GM18511 (cell line): Measurements from ENCODE around the gene ZNF124.
"Not testable (repeated sequence)": the region's sequence is repeated elsewhere in the genome, so short reads cannot be mapped to it uniquely, and the experiment has no call there.

ENCODE experiments used
- ATAC-seq: cut with Tn5 transposase; IDR thresholded peaks from one replicate; pipeline ENCODE4 v1.9.1; 2021; ENCODE audit warnings: mild to moderate bottlenecking, moderate library complexity; ENCODE audit not compliant: unreplicated experiment

ZNF124 gene

DNA sequence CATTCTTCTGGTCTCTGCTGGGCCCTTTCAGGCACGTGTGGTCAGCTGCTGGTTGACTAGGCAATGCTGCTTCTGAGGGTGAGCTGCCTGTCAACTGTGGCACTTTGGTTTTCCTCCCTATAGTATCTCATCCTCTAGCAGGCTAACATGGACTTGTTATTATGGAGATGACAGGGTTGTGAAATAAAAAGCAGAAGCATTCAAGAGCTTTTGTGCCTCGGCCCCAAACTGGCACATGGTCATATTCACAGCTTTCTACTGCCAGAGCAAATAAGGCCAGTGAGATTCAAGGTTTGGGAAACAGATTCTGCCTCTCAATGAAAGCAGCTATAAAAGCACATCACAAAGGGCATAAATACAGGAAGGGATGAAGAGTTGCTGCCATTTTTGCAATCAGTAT is 1.6 kb upstream of the ZNF124 start:
- no peak for ATAC-seq

DNA sequence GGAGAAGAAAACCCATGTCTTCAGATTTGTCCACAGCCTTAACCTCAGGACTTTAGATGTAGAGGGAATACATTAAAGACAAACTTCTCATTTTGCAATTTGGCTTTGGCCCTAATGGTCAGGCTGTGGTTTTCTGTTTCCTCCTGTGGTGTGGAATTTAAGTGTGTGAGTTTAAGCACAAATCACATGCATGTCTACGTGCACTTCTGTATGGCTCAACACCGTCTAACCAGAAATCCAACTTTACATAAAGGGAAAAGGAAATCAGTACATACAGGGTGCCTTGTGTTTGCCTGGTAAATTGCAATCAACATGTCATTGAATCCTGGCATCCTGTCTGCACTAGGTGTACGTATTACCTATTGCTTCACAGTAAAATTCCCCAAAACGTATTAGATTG is 1.2 kb upstream of the ZNF124 start:
- ATAC-seq = no peak

DNA sequence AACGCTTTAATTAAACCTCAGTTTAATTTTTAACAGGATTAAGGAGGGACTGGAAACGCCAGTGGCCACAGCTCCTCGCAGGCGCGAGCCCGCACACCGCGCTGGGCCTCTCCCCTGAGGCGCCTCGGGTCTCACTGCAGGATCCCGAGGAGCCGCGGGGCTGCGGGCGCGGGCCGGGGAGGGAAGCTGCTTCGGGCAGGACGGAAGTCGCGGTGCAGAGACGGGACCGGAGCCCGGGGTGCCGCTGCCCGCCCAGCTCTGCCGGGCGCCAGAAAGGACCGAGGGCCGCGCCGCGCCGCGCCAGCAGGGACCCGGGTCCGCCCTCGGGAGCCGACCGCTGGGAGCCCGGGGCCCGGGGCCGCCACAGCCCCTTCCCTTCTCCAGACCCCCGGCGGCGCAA is 377 bp downstream of the ZNF124 start:
- ATAC-seq = peak; percentile 64

DNA sequence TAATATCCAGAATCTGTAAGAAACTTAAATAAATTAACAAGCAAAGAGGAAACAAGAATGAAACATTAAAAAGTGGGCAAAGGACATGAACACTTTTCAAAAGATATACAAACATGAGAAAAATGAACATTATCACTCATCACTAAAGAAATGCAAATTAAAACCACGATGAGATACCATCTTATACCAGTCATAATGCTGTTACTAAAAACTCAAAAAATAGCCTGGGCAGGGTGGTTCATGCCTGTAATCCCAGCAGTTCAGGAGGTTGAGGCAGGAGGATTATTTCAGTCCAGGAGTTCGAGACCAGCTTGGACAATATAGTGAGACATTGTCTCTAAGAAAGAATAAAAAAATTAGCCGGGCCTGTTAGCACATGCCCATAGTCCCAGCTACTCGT is 6.1 kb downstream of the ZNF124 start:
- ATAC-seq = no peak

DNA sequence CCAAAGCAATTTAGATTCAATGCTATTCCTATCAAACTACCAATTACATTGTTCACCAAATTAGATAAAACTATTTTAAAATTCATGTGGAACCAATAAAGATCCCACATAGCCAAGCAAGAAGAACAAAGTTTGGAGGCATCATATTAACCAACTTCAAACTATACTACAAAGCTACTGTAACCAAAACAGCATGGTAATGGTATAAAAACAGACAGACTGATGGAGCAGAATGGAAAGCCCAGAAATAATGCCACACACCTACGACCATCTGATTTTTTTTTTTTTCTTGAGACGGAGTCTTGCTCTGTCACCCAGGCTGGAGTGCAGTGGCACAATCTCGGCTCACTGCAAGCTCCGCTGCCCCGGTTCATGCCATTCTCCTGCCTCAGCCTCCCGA is 7.1 kb downstream of the ZNF124 start:
- ATAC-seq = no peak

DNA sequence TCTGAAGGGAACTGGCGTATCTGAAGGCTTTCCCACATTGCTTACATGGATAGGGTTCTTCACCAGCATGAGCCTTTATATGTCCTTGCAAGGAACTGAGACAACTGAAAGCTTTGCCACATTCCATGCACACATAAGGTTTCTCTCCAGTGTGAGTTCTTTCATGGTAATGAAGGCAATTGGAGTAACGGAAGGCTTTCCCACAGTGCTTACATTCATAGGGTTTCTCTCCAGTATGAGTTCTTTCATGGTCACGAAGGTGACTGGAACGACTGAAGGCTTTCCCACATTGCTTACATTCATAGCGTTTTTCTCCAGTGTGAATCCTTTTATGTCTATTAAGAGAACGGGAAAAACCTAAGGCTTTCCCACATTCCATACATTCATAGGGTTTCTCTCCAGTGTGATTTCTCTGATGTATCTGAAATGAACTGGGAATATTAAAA is 15.0 kb downstream of the ZNF124 start:
- no peak for ATAC-seq

DNA sequence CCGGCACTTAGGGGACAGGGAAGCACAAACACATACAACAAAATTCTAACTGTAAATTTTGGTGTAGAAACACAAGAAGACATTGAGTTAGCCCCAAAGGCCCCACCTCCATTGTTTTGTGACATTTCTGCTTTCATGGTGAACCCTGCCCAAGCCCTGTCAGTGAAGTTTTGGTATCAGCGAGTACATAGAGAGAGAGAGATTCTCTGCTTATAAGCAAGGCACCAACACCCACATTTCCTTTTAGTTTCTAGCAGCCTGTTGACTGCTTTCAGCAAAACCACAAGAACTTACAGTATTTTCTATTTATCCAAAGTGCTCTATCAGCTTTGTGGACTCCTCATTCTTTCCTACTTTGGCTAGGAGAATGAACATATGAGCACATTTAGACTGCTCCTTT is 24.0 kb downstream of the ZNF124 start:
- ATAC-seq = no peak

DNA sequence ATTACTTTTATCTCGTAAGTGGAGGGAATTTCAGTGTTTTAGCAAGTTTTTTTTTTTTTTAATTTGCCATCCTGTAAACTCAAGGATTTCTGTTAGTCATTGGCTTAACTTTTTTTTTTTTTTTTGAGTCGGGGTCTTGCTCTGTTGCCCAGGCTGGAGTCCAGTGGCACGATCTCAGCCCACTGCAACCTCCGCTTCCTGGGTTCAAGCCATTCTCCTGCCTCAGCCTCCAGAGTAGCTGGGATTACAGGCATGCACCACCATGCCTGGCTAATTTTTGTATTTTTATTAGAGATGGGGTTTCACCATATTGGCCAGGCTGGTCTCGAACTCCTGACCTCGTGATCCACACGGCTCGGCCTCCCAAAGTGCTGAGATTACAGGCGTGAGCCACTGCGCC is 24.7 kb downstream of the ZNF124 start:
- ATAC-seq = not testable (repeated sequence)

DNA sequence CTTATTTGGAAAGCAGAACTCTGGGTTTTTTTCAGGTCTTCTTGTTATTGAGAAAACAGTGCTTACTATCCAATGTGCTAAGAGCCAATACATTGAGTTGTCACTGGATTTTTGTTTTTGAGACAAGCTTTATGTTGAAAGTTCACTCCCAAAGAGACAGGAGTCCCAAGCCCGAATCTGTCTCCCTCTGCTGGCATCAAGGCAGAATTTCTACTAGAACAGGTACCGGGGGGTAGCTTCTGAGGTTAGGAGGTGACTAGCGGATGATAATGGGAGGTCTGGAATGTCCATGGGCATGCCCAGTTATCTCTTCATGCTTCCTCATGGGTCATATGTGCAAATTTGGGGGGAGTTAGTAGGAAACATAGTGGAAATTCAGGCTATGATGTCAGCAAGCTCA is 25.1 kb downstream of the ZNF124 start:
- ATAC-seq = no peak

DNA sequence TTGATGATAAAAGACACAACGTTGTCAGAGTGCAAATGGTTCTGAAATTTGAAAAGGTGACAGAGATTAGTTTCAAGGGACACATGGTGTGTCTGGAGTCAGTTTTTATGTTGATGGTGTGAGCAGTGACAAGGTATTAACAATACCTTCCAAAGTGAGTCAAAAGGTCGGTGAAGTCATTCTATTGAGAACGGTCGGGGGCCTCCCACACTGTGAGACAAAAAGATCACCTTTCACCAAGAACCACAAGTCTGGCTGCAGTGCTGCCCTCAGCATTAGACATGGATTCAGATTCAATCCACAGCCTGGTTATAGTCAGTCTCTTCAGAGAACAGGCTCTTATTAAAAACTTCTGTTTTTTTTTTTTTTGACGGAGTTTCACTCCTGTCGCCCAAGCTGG is 26.5 kb downstream of the ZNF124 start:
- ATAC-seq = no peak

DNA sequence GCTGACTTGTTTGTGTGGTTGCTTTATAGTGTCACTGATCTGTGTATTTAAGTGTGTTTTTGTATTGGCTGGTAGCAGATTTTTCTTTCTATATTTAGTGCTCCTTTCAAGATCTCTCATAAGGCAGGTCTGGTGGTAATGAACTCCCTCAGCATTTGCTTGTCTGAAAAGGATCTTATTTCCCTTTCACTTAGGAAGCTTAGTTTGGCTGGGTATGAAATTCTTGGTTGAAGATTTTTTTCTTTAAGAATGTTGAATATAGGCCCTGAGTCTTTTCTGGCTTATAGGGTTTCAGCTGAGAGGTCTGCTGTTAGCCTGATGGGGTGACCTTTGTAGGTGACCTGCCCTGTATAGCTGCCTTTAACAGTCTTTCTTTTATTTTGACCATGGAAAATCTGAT is 32.3 kb downstream of the ZNF124 start:
- ATAC-seq = not testable (repeated sequence)

DNA sequence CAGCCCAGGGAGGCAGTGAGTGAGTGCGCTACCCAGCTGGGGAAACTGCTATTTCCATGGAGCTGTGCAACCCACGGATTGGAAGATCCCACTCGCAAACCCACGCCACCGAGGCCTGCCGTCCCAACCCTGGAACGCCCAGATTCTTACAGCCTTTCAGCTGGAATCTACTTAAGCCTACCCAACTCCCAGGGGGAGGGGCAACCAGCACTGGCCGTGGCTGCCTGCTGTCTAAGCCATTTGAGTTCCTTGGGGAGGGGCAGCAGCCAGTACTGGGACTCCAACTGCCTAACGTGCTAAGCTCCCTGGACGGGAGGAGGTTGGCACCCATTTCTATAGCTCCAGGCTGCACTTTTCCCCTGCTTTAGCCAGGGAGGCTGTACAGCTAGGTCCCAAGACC is 40.6 kb downstream of the ZNF124 start:
- ATAC-seq = no peak

DNA sequence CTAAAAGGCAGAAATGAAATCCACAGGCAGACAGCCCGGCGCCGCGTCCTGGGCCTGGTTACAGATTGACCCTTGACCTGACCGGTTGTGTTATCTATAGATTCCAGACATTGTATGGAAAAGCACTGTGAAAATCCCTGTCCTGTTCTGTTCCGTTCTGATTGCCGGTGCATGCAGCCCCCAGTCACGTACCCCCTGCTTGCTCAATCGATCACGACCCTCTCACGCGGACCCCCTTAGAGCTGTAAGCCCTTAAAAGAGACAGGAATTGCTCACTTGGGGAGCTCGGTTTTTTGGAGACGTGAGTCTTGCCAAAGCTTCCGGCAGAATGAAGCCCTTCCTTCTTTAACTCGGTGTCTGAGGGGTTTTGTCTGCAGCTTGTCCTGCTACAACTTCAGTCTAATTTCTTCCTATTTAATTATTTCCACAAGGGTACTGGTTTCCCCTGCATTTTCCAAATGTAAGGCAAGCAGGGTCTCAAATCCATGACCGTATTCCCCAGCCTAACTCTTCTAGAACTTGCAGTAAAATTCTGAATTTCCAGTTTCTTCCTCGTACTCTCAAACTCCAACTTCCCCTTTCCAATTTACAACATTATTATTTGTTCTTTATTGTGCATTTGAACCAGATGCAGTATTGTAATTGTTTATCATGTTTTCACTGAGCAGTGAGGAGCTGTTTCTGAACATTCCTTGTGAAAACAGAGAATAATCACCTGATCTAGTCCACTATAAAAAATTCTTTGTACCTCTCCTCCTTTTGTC is 44.1 kb downstream of the ZNF124 start:
- ATAC-seq = not testable (repeated sequence)

DNA sequence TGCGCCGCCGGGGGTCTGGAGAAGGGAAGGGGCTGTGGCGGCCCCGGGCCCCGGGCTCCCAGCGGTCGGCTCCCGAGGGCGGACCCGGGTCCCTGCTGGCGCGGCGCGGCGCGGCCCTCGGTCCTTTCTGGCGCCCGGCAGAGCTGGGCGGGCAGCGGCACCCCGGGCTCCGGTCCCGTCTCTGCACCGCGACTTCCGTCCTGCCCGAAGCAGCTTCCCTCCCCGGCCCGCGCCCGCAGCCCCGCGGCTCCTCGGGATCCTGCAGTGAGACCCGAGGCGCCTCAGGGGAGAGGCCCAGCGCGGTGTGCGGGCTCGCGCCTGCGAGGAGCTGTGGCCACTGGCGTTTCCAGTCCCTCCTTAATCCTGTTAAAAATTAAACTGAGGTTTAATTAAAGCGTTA is 45.2 kb downstream of the ZNF124 start:
- peak; percentile 66 for ATAC-seq

DNA sequence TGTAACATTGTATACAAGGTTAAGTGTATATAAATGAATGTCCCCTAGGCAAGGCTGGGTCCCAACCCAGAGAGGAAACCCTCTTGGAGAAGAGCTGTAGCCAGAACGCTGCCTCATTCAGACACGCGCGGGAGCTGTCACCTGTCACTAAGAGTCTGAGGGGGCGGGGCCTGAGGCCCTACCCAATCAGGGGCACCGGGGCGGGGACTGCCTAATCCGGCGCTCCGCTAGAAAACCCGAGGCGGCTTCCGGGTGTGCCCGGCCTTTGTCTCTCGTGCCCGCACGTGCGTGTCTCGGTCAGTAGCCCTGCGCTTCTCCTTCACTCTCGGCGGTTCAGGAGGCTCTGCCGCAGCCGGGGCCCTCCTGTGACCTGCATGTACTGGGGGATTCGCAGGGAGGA is 45.7 kb downstream of the ZNF124 start:
- ATAC-seq = peak; percentile 98

DNA sequence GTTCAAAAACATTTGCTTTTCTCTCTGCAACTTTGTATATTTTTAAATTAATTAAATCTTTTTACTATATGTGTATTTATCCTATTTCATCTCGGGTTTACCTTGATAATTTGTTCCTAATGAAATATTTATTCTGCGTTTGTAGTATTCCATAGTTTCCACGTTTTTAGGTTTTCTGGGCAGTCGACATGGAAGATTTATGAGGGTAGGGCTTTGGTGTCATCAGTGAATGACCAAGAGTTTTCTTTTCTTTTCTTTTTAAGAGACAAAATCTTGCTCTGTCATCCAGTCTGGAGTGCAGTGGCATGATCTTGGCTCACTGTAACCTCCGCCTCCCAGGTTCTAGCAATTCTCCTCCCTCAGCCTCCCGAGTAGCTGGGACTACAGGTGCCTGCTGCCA is 50.4 kb downstream of the ZNF124 start:
- ATAC-seq = no peak

DNA sequence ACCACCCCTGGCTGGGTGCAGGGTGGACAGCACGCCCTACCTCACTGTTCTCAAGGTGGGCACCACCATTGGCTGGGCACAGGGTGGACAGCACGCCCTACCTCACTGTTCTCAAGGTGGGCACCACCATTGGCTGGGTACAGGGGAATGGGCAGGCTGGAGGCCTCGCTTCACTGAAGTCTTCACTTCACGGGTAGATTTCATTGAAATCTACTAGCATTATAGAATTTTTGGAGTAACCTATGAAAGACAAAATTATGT is 51.5 kb downstream of the ZNF124 start:
- not testable (repeated sequence) for ATAC-seq

DNA sequence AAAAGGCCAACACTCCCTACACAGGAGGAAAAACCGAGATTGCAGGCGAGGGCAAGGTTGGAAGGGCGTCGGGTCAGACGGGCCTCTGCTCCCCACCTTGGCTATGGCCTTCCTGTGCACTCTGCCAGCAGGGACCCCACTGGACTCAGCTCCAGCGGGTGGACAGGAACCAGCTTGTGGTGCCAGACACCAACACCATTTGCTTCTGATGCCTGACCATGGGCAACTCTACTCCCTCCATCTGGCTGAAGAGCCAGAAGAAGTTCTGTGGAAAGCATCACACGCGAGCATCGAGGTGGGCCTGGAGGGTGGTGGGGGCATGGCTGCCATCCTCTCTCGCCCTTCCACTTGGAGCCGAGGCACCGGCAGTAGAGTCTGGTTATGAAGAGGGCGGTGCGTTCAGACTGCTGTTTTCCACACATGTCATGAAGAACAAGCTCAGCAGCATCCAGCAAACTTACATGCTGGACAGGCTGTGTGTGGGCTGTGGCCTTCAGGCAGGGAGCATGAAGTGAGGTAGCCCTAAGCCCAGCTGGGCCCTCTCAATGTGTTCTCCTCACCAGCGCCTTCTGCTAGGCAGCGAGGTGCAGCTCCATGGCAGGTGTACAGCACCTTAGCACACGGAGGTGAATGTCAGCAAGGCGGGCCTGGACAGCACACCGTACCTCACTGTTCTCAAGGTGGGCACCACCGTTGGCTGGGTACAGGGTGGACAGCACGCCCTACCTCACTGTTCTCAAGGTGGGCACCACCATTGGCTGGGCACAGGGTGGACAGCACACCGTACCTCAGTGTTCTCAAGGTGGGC is 52.0 kb downstream of the ZNF124 start:
- ATAC-seq = no peak

DNA sequence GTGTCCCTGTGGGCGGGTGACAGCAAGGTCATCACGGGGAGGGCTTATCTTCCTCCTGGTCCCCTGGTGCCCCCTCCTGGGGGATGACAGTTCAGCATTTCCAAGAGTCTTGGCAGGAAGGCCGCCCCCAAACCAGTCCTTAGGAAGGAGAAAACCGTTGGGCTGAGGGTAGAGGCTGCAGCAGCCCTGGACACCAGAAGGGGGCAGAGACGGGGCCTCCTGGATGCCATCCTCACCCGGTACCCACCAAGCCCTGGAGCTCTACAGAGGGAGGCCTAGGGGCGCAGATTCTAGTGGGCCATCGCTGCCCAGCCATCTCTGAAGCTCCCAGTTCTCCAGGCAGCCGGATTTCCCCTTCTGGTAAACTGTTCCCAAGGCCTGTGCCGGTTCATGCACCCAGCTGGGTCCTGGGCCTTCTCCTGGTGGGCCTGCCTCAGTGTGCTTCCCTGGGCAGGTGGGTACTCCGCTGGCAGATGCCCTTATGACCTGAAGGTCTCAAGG is 52.8 kb downstream of the ZNF124 start:
- no peak for ATAC-seq

DNA sequence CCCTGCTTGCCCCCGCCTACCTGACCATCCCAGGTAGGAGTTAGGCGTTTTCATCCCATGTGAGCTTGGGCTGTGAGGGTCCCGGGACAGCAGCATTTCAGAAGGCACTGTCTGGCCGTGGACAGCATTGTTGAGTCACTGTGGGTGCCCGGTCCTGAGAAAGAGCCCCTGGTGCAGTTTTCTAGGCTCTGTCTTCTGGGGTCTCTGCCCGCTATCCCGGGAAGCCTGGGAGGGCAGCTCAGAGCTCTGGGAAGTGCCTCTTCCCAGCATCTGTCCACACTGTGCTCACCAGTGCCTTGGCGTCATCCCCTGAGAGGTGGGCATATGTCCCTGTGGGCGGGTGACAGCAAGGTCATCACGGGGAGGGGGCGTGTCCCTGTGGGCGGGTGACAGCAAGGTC is 56.3 kb downstream of the ZNF124 start:
- no peak for ATAC-seq

DNA sequence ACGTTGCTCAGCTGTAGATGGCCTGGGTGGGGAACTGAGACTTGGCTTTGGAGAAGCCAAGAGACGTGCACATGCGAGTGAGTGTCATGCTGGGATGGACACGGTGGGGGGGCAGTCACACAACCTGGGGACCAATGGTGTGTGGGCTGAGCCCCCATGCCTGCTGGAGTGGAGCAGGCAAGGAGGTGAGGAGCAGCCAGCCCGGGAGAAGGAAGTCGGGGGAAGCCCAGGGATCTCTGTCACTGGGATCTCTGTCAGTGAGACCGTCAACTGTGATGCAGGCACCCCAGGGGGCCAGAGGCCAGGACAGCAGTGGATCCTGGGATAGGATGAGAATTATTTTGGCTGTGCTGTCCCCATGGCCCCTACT is 56.7 kb downstream of the ZNF124 start:
- ATAC-seq = no peak

DNA sequence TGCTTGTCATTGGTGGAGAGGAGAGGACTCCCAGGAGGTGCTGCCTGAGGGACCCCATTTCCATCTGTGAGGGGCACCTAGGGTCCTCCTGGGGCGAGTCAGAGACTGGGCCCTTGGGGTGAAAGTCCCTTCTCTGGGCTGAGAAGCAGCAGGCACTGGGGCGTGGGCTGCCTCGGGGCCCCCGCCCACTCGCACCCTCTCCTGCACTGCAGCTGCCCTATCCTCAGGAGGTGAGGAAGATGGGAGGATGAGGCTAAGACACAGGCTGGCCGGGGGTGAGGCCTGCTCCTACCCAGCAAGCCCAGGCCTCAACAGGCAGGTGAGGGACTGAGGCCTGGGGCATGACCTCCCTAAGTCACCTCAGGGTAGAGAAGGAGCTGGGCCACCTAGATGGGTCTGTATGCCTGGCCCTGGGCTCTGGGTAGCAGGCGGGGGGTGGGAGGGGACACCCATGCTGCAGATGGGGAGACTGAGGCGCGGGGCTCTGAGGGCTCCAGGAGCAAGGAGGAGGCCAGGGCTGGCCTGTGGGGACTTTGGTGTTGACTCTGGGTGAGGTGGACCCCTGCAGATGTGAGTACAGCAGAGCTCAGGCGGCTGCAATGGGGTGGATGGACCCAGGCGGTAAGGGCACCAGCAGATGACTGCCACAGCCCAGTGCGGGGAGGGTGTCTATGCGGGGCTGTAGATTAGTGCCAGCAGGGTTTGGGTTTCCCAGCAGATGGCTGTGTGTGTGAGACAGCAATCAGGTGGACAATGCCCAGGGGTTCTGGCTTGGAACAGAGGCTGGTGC is 57.3 kb downstream of the ZNF124 start:
- no peak for ATAC-seq
